Left ventricle myocardium inferior (tissue), 1 donor: ENCODE data around the gene MRPS35. TPM values are rescaled to one million over a fixed set of nuclear protein-coding genes. Genes with fewer than 3 reads are reported as not detected.
"Not testable (repeated sequence)": the region's sequence is repeated elsewhere in the genome, so short reads cannot be mapped to it uniquely, and the experiment has no call there.

ENCODE experiments used
- DNase-seq: peaks from one replicate; pipeline ENCODE4 v3.0.0-alpha.2; 2020
- H3K27ac ChIP-seq: fragments of 200-600 bp; replicated peaks from 2 replicates; pipeline ENCODE4 v1.8.0; 2021
- H3K27me3 ChIP-seq: fragments of 200-600 bp; 2 replicates; pipeline ENCODE4 v1.8.0; 2021; ENCODE audit warnings: low read depth
- H3K36me3 ChIP-seq: fragments of 200-600 bp; 2 replicates; pipeline ENCODE4 v1.8.0; 2021
- H3K4me1 ChIP-seq: fragments of 200-600 bp; 2 replicates; pipeline ENCODE4 v1.8.0; 2021
- H3K4me3 ChIP-seq: fragments of 200-600 bp; 2 replicates; pipeline ENCODE4 v1.8.0; 2021; ENCODE audit warnings: mild to moderate bottlenecking, moderate library complexity
- H3K9me3 ChIP-seq: fragments of 200-600 bp; replicated peaks from 2 replicates; pipeline ENCODE4 v1.8.0; 2021
- intact Hi-C: fragments of 100-400 bp; cut with micrococcal nuclease; formaldehyde crosslinking; loops from one replicate; pipeline ENCODE4 v1.11.0; 2022
- total RNA-seq: library from RNA; stranded (reverse); fragmentation: NEBNext Ultra II Directional; extraction: Animal tissue kit (Norgen Biotek cat#: 25700); gene quantifications from one replicate; pipeline ENCODE4 v1.2.1, GENCODE V29; 2021
- TF ChIP-seq, protein P1 (sequence below): fragments of 200-600 bp; IDR thresholded peaks from 2 replicates; pipeline ENCODE4 v1.8.0; 2021; ENCODE audit warnings: antibody characterized with exemption, mild to moderate bottlenecking, borderline replicate concordance
- donor health status: DM: no; HTN: yes; CAD: no; lungs with severe emphysema.

The MRPS35 gene
- total RNA-seq, 1 donor from 2014 or later = 61.4 TPM

DNA sequence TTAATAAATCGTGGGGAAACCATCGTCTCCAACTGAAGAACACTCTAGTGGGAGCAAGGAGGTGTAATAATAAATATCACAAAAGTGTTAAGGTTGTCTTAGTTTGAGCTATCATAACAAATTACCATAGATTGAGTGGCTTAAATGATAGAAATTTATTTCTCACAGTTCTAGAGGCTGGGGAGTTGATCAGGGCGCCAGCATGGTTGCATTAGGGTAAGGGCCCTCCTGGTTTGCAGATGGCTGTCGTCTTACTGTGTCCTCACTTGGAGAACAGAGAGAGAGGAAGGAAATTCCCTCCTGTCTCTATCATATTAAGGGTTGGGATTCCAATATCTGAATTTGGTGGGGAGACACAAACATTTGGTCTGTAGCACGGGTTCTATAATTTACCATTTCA lies 33.0 kb downstream of the MRPS35 start:
- Histone ChIP-seq H3K27me3 (no peaks in the 10 kb centered on the region), H3K9me3 (no peaks in the 10 kb centered on the region), H3K36me3 (peaks cover 48% of the 10 kb centered on the region), H3K4me1 (peaks cover 8% of the 10 kb centered on the region), H3K4me3 (no peak overlapping the region), H3K27ac (no peak overlapping the region)
- intact Hi-C loops = no loop called here
- TF ChIP-seq, protein P1, sequence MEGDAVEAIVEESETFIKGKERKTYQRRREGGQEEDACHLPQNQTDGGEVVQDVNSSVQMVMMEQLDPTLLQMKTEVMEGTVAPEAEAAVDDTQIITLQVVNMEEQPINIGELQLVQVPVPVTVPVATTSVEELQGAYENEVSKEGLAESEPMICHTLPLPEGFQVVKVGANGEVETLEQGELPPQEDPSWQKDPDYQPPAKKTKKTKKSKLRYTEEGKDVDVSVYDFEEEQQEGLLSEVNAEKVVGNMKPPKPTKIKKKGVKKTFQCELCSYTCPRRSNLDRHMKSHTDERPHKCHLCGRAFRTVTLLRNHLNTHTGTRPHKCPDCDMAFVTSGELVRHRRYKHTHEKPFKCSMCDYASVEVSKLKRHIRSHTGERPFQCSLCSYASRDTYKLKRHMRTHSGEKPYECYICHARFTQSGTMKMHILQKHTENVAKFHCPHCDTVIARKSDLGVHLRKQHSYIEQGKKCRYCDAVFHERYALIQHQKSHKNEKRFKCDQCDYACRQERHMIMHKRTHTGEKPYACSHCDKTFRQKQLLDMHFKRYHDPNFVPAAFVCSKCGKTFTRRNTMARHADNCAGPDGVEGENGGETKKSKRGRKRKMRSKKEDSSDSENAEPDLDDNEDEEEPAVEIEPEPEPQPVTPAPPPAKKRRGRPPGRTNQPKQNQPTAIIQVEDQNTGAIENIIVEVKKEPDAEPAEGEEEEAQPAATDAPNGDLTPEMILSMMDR = no peak
- DNase-seq = no peak

DNA sequence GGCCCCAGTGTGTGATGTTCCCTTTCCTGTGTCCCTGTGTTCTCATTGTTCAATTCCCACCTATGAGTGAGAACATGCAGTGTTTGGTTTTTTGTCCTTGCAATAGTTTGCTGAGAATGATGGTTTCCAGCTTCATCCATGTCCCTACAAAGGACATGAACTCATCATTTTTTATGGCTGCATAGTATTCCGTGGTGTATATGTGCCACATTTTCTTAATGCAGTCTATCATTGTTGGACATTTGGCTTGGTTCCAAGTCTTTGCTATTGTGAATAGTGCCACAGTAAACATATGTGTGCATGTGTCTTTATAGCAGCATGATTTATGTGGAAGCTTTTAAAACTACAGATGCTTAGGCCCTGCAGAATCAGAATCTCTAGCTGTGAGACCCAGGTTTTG lies 35.1 kb downstream of the MRPS35 start:
- H3K27ac ChIP-seq, H3K9me3 ChIP-seq, DNase-seq, H3K4me3 ChIP-seq, H3K4me1 ChIP-seq, intact Hi-C loops, H3K27me3 ChIP-seq: not testable (repeated sequence)
- H3K36me3 ChIP-seq = peaks cover 27% of the 10 kb centered on the region

DNA sequence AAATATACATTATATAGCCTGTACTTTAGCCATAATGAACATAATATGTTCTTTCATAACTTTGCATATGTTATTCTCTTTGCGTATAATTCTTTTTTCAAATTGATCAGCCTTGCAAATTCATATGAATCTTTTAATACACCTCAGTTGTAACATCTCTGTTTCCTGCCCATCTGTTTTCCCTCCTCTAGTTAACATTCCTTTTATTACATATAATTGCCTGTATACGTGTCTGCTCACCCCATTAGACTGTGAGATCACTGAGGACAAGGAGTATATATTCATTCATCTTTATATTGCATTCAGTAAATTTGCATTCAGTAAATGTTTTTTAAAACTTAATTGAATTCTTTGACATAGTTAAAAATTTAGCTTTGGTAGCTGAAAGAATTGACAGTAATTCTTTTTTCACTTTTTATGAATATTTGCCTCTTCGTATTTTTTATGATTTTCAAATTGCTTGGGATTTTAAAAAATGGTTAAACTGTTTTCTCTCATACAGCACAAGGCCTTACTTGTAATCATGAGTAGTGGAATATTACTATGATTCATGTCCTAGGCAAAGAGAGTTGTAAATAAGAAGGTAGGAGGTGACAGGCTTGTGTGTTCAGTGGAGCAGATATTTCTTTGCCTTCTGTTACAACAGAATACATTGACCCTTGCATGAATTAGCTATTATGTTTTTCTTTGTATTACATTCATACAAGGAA lies 36.6 kb downstream of the MRPS35 start:
- H3K4me3 ChIP-seq = no peak overlapping the region
- H3K4me1 ChIP-seq = peaks cover 8% of the 10 kb centered on the region
- H3K36me3 ChIP-seq = peaks cover 25% of the 10 kb centered on the region
- DNase-seq = no peak
- intact Hi-C loops = no loop called here
- H3K9me3 ChIP-seq = no peaks in the 10 kb centered on the region
- H3K27ac ChIP-seq = peak overlapping the region; percentile 45
- TF ChIP-seq, protein P1 = no peak
- H3K27me3 ChIP-seq = no peaks in the 10 kb centered on the region

DNA sequence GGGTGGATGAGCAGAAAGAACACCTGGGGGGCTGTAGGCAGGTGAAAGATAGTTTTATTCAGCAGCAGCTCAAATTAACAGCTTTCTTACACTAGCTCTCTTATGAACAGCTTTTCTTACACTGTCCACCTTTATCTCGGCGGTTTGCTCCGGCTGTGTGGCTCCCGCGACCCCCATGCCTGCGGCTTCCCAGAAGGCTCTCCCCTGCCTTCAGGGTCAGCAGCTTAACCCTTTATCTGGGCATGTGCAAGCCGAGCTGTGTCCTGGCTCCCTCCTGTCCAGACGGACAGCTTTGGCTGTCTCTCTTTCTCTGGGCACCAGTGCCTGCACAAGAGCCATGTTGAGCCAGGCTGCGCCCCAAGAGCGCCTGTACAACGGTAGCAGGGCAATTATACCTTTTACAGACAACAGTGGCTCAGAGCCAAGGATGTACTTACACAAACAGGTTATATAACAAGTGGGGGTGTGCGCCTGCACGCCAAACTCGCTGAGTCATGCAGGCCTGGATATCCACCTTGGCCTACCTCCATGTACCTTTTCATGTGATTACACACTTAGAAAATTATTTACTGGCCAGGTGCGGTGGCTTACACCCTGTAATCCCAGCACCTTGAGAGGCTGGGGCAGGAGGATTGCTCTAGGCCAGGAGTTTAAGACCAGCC lies 40.9 kb downstream of the MRPS35 start:
- intact Hi-C loops = no loop called here
- Histone ChIP-seq H3K27ac (no peak overlapping the region), H3K27me3 (no peaks in the 10 kb centered on the region), H3K4me1 (peaks cover 8% of the 10 kb centered on the region), H3K9me3 (no peaks in the 10 kb centered on the region), H3K36me3 (peaks cover 15% of the 10 kb centered on the region), H3K4me3 (no peak overlapping the region)
- DNase-seq = no peak
- TF ChIP-seq, protein P1 = no peak

DNA sequence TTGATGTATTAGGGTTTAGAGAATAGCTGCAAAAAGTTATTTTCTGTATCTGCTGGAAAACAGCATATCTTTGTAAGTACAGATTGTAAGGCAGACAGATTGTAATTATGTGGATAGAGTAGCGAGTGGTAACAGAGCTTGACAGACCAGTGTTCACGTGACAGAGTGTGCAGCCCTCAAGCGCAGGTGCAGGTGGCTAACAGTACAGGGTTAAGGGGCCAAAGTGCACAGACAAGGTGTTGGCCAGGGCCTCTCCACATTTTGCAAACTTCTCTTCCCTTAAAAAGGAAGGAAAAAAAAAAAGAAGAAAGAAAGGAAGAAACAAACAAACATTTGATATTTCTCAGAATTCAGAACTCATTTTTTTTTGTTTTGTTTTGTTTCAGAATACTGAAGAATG lies 44.2 kb downstream of the MRPS35 start:
- H3K27ac ChIP-seq = no peak overlapping the region
- DNase-seq = no peak
- TF ChIP-seq, protein P1 = no peak
- H3K4me3 ChIP-seq = no peak overlapping the region
- H3K9me3 ChIP-seq = no peaks in the 10 kb centered on the region
- H3K27me3 ChIP-seq = no peaks in the 10 kb centered on the region
- intact Hi-C loops = no loop called here
- peaks cover 19% of the 10 kb centered on the region for H3K36me3 ChIP-seq
- H3K4me1 ChIP-seq = no peaks in the 10 kb centered on the region

DNA sequence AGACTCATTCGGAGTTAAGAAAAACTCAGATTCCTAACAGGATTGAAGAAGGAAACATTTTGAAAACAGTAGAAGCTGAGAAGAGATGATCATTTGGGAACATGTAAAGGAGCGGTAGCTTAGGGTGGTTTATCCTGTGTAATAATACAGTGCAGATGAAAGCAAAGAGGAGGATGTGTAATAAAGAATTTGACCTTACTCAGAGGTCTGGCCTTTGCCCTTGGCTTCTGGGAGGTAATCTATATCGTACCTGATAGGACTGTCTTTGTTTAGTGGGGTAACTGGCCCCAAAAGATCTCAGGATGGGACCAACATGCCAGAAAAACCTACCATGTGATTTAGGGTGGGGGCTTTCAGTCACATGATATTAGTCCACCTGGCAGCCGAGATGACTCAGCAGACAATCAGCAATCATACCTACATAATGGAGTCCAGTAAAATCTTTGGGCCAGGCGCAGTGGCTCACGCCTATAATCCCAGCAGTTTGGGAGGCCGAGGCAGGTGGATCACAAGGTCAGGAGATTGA lies 46.1 kb downstream of the MRPS35 start:
- peaks cover 23% of the 10 kb centered on the region for H3K36me3 ChIP-seq
- H3K27me3 ChIP-seq = no peaks in the 10 kb centered on the region
- intact Hi-C loops = no loop called here
- TF ChIP-seq, protein P1 = no peak
- no peaks in the 10 kb centered on the region for H3K9me3 ChIP-seq
- H3K4me1 ChIP-seq = no peaks in the 10 kb centered on the region
- H3K4me3 ChIP-seq = no peak overlapping the region
- no peak overlapping the region for H3K27ac ChIP-seq
- DNase-seq = no peak
